D721Med (cell line): Measurements from ENCODE around the gene DTD2.

Experiments
- DNase-seq: peaks from one replicate; pipeline ENCODE4 v3.0.0; 2011; ENCODE audit warnings: low spot score; ENCODE audit not compliant: insufficient read length
- FAIRE-seq: peaks from 2 replicates; lab custom pipeline; 2011; peaks lifted over from hg19 to GRCh38; lab: Jason Lieb, UNC
- CTCF ChIP-seq: IDR thresholded peaks from 2 replicates; pipeline ENCODE4 v1.5.1; 2012; ENCODE audit warnings: mild to moderate bottlenecking, control low read depth; ENCODE audit not compliant: insufficient read depth; ENCODE audit errors: missing control alignments

Gene DTD2

GRCh38 chr14:31405599-31406232, 51.6 kb downstream of the DTD2 start:
- TF ChIP-seq CTCF, result no peak
- FAIRE-seq, result peak; percentile 16
- DNase-seq, result no peak

- DNase-seq (no peak), FAIRE-seq (no peak)
- no peak for TF ChIP-seq CTCF
Observed at GRCh38 chr14:31405106-31405505, 52.2 kb downstream of the DTD2 start.

- no peak for DNase-seq
- no peak for TF ChIP-seq CTCF
- FAIRE-seq, result no peak
Observed at GRCh38 chr14:31403707-31404106, 53.6 kb downstream of the DTD2 start.

GRCh38 chr14:31402764-31403439, 54.4 kb downstream of the DTD2 start:
- FAIRE-seq (no peak), DNase-seq (no peak)
- no peak for TF ChIP-seq CTCF

- FAIRE-seq (no peak), DNase-seq (no peak)
- TF ChIP-seq CTCF, result no peak
Observed at GRCh38 chr14:31401369-31401932, 55.9 kb downstream of the DTD2 start.

- no peak for FAIRE-seq
Observed at GRCh38 chr14:31400031-31400638, 57.2 kb downstream of the DTD2 start.

More at GRCh38 chr14:31400031-31400638, 57.2 kb downstream of the DTD2 start:
- no peak for DNase-seq
- TF ChIP-seq CTCF, result no peak
